OCI-LY3 (cell line): ENCODE data around the gene ARHGAP10.
A peak's percentile ranks its signal among the peaks of the same experiment; 100 is the strongest.

Experiments used
- CTCF ChIP-seq: fragments of 200-600, 300-600 bp; sonication (generic); IDR thresholded peaks from 2 replicates; pipeline ENCODE4 v1.5.1; 2014; ENCODE audit warnings: antibody characterized with exemption, low read length, low read depth
- EZH2phosphoT487 ChIP-seq: fragments of 200-600 bp; shearing (Covaris generic); IDR thresholded peaks from 2 replicates; pipeline ENCODE4 v1.6.1; 2018; ENCODE audit warnings: antibody characterized with exemption, mixed run types, low read depth

DNA sequence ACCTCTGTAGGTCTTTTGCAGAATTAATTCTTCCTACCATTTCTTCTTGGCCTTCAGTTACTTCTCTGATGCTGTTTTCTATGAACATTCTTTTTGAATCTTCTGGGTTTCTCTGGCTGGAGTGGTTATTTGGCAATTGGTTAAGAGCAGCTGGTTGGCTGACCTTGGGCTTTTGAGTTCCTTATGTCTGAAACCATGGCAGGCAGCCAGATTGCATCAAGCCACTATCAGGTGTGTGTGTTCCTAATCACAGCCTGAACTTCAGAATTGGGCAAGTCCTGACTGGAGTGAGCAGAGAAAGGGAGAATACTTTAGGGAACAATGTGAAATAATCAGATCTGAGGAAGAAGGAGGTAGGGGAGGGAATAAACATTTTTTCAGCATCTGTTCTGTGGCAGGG, 90.2 kb downstream of the ARHGAP10 start:
- TF ChIP-seq CTCF (peak; percentile 36), EZH2phosphoT487 (no peak)
